T-helper 1 cell (primary cell): Measurements from ENCODE around the gene ZER1.

Experiments used
- DNase-seq, 5 donors: peaks; one replicate each; pipeline ENCODE4 v3.0.0-alpha.2; 2012 to 2020

ZER1 gene

GRCh38 chr9:128733256-128733655 lies 38.5 kb downstream of the ZER1 start:
- DNase-seq, result no peak

GRCh38 chr9:128732576-128732975 lies 39.2 kb downstream of the ZER1 start:
- no peak for DNase-seq

GRCh38 chr9:128731691-128732090 lies 40.0 kb downstream of the ZER1 start:
- DNase-seq, result no peak

GRCh38 chr9:128731093-128731492 lies 40.6 kb downstream of the ZER1 start:
- DNase-seq, result no peak

- no peak for DNase-seq
These were observed 41.8 kb downstream of the ZER1 start for GRCh38 chr9:128729766-128730517.

GRCh38 chr9:128729302-128729701 lies 42.4 kb downstream of the ZER1 start:
- no peak for DNase-seq

- no peak for DNase-seq
These were observed 43.4 kb downstream of the ZER1 start for GRCh38 chr9:128728298-128728697.

GRCh38 chr9:128727640-128728248 lies 44.0 kb downstream of the ZER1 start:
- DNase-seq, result no peak

- peak in 3 of 5 donors; percentile 22 to 44 (median 27) for DNase-seq
These were observed 46.9 kb downstream of the ZER1 start for GRCh38 chr9:128724744-128725211.

- DNase-seq, result peak; percentile 99 to 100 (median 100)
These were observed 47.6 kb downstream of the ZER1 start, which contains the start of gene ZDHHC12 for GRCh38 chr9:128723866-128724743. TSS of gene ZDHHC12 (minus strand) at chr9:128724127. CDS start at chr9:128724093, 34 bp downstream.

- DNase-seq, result no peak
These were observed 48.3 kb downstream of the ZER1 start for GRCh38 chr9:128723352-128723865.

GRCh38 chr9:128722380-128723351 lies 49.1 kb downstream of the ZER1 start:
- DNase-seq, result no peak

- no peak for DNase-seq
These were observed 50.2 kb downstream of the ZER1 start for GRCh38 chr9:128721487-128722010.

- DNase-seq, result no peak
These were observed 50.8 kb downstream of the ZER1 start for GRCh38 chr9:128720841-128721486.

GRCh38 chr9:128719919-128720605 lies 51.7 kb downstream of the ZER1 start:
- DNase-seq, result no peak

- DNase-seq, result no peak
These were observed 53.3 kb downstream of the ZER1 start for GRCh38 chr9:128718475-128718874.

GRCh38 chr9:128718047-128718446 lies 53.7 kb downstream of the ZER1 start:
- DNase-seq, result no peak

- no peak for DNase-seq
These were observed 55.0 kb downstream of the ZER1 start for GRCh38 chr9:128716581-128717254.

- DNase-seq, result no peak
These were observed 56.3 kb downstream of the ZER1 start for GRCh38 chr9:128715436-128715750.
